GM18507 (cell line): ENCODE data around the gene GJB3.
"Not testable (repeated sequence)": the region's sequence is repeated elsewhere in the genome, so short reads cannot be mapped to it uniquely, and the experiment has no call there.

ENCODE experiments used
- DNase-seq: peaks from one replicate; pipeline ENCODE4 v3.0.0; 2011; ENCODE audit warnings: low read depth; ENCODE audit not compliant: insufficient read length; ENCODE audit errors: extremely low spot score
- FAIRE-seq: peaks from 2 replicates; lab custom pipeline; 2011; peaks lifted over from hg19 to GRCh38; lab: Jason Lieb, UNC

Gene GJB3

DNA sequence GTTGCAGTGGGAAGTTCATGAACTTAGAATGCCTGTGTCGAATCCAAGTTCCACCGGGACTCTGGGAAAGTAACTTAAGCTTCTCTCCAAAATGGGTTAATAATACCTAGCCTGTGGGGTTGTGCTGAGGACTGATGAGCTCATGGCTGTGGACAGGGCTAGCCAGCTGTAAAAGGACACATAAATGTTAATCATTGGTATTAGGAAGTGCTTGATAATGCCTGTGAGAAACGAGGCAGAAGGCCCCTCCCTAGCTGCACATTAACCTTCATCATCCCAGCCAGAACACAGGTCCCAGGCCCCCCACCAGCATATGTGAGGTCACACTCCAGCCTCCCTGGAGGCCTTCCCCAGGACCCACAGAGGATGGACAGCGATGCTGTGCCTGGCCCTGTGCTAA lies 22.3 kb upstream of the GJB3 start:
- DNase-seq (no peak), FAIRE-seq (no peak)

DNA sequence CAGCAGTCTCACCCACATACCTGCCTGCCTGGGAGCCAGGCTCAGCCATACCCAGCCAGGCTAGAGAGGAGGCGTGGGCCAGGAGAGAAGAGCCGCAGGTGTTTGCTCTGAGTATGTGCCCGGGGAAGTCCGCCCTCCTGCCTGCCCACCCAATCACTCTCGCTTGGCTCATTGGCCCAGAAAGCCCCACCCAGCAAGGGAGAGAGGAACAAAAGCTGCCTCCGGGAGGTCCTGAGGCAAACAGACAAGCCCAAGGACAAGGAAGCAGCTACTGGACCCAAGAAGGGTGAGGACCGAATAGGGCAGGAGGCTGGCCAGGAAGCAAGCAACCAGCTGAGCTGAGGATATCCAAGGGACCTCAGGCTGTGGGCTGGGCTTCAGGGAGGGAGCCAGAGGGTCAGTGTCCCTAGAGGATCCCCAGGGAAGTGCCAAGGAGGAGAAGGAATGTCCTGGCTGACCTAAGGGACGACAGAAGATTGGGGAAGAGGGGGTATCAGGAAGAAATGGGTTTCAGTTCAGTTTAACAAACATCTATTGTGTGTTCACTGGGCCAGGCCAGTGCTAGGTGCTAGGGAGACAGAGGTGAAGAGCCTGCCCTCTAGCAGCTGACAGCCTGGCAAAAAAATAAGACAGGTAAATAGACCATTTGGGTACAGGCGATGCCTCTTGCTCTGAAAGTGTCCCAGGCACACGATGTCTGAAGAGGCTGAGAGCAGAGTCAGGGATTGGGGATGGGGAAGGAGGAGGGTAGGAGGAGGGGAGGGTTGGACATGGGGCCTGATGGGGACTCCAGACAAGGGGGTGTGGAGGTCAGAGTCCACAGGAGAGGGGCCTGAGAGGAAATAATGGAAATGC lies 21.3 kb upstream of the GJB3 start, which contains the start of gene GJB4:
Gene GJB4, plus strand, starts transcription at position 238 of the 855 bp plus-strand sequence. CDS start 1,515 bp downstream, outside the sequence.
- DNase-seq (no peak), FAIRE-seq (no peak)

DNA sequence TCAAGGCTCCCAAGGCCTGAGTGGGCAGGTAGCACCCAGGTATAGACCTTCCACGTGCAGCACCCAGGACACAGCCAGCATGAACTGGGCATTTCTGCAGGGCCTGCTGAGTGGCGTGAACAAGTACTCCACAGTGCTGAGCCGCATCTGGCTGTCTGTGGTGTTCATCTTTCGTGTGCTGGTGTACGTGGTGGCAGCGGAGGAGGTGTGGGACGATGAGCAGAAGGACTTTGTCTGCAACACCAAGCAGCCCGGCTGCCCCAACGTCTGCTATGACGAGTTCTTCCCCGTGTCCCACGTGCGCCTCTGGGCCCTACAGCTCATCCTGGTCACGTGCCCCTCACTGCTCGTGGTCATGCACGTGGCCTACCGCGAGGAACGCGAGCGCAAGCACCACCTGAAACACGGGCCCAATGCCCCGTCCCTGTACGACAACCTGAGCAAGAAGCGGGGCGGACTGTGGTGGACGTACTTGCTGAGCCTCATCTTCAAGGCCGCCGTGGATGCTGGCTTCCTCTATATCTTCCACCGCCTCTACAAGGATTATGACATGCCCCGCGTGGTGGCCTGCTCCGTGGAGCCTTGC lies 19.7 kb upstream of the GJB3 start:
- DNase-seq (no peak), FAIRE-seq (no peak)

DNA sequence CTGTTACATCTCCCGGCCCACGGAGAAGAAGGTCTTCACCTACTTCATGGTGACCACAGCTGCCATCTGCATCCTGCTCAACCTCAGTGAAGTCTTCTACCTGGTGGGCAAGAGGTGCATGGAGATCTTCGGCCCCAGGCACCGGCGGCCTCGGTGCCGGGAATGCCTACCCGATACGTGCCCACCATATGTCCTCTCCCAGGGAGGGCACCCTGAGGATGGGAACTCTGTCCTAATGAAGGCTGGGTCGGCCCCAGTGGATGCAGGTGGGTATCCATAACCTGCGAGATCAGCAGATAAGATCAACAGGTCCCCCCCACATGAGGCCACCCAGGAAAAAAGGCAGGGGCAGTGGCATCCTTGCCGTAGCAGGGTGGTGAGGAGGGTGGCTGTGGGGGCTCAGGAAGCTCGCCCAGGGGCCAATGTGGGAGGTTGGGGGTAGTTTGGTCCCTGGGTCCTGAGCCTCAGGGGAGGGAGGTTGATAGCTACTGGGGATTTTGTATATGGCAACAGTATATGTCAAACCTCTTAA lies 19.2 kb upstream of the GJB3 start:
- no peak for DNase-seq
- FAIRE-seq: no peak

DNA sequence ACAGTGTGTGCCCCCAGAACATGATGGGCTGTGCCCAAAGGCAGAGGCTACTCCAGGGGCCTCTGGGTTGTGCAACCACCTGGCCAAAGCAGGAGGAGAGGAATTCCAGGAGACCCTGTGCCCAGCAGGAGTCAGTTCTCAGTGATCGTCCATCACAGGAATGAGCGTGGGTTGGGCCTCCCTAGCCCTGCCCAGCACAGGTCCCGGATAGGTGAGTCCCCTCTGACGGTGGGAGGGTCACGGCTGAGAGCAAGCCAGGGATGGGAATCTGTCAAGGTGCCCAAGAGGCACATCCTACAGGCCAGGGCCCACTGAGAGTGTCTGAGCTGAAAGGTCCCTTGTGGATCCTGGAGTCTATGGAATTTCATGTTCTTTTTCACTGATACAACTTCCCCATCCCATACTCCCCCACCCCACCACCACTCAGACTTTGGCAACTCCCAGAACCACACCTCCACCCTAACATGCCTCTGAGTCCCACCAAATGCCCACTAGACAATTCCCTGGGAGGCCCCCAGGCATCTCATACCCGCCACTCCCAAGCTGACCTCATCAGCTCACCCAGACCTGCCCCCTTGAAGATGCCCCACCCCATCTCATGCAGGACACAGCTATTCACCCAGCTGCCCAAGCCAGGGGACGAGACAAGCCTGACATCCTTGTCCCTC lies 18.4 kb upstream of the GJB3 start:
- FAIRE-seq (no peak), DNase-seq (no peak)

DNA sequence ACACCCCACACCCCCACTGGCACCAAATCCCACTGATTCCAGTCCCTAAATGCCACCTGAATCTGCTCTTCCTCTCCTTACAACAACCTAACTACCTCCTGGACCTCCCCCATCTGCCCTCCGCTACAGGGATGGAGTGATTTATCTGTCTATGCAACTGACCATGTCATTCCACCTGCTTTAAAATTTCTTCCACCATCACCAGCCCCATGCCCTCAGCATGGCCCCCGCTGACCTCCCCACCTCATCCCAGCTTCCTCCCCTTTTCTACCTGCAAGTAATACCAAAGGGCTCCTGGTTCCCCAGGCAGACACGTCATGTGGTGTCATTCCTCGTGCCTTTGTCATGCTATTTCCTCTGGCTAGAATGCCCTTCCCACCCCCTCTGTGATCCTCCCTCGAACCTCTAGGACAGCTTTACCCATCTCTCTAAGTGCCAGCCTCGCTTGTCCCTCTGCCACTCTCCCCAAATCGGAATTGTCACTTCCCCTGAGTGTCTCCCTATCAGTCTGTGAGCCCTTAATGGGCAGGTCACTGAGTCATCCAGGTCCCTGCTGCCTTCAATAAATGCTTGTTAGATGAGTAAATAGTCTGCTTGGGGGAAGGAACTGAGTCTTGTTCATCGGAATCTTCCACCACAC lies 17.8 kb upstream of the GJB3 start:
- FAIRE-seq (no peak), DNase-seq (no peak)

DNA sequence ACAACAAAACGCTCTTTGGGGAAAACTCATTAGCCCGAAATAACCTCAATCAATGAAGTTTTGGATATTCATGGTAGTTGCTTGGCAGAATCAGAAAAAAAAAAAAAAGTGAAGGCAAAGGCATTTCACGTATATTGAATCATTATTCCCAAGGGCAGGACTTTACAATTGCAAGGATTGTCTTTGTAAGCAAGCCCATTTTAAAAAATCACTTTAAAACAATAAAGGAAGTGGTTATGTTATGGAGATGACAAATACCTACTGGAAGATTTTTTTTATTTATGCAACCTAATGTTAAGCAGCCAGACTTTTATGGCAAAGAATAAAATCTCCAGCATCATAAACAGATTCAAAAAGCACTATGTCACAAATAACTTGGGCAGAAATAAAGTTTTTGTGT lies 12.2 kb upstream of the GJB3 start:
- FAIRE-seq: no peak
- no peak for DNase-seq

DNA sequence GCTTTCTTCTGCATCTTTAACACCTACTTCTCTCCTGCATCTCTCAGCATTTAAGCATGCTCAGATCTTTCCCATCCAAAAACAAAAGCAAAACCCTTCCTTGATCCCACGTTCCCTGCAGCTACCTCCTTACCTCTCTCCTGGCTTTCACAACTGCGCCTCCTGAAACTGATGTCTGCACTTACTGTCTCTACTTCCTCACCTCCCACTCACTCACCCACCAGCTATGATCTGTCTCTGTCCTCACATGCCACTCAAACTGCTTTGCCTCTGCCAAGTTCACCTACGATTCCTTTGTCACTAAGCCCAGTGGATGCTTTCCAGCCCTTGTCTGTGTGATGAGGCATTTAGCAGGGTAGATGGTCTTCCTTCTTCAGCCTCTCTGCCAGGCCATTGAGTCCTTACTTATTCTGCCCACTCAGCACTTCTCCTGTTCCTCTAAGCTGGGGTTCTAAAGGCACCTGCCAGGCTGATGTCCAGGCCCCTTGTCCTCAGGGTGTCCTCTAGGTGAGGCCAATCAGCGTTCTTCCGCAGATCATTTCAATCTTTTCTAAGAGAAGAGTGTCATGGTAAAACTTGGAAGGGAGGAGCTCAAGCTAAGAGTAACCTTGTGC lies 10.0 kb upstream of the GJB3 start:
- no peak for FAIRE-seq
- no peak for DNase-seq

DNA sequence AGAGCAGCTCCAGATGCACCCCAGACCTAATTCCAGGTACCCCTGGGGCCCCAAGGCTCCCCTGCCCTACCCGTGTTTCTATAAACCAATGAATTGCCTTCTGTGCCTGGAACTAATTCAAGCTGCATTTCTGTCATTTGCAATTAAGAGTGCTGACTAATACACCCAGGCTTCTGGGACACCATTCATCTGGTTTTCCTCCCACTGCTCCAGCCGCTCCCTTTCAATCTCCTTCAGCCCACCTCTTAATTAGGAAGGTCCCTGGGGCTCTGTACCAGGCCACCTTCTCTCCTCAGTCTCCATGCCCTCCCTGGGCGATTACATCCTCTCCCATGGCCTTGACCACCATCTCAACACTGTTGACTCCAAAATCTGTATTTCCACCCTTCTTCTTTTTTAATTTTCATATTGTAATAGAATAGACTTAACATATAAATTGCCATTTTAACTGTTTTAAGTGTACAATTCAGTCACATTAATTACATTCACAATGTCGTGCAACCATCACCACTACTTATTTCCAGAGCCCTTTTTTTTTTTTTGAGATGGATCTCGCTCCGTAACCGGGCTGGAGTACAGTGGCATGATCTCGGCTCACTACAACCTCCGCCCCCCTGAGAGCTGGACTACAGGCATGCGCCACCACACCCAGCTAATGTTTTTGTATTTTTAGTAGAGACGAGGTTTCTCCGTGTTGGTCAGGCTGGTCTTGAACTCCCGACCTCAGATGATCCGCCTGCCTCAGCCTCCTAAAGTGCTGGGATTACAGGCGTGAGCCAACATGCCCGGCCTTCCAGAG lies 9.2 kb upstream of the GJB3 start:
- no peak for DNase-seq
- no peak for FAIRE-seq

DNA sequence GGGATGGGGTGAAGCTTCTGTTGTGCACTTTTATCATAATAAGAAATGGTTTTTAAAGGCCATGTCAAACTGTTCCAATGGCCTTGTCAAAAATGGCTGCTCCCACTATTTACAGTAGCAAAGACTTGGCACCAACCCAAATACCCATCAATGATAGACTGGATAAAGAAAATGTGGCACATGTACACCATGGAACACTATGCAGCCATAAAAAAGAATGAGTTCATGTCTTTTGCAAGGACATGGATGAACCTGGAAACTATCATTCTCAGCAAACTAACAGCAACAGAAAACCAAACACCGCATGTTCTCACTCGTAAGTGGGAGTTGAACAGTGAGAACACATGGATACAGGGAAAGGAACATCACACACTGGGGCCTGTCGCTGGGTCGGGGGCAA lies 7.9 kb upstream of the GJB3 start:
- DNase-seq, FAIRE-seq: not testable (repeated sequence)

DNA sequence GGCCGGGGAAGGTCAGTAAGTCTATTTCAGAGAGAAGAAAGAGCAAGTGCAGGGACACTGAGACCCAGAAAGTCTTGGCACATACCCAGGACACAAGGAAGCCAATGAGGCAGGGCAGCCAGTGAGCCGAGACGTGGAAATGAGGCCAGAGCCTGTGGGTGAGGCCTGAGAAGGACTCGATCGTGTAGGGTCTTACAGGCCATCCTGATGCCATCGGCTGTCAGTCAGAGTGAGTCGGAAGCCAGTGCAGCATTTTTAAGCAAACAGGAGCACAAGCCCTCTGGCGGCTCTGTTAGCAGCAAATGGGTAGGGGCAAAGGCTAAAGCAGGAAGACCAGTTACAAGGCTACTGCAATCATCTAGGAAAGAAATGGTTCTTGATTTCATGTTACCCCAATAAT lies 6.1 kb upstream of the GJB3 start:
- DNase-seq: no peak
- FAIRE-seq: no peak

DNA sequence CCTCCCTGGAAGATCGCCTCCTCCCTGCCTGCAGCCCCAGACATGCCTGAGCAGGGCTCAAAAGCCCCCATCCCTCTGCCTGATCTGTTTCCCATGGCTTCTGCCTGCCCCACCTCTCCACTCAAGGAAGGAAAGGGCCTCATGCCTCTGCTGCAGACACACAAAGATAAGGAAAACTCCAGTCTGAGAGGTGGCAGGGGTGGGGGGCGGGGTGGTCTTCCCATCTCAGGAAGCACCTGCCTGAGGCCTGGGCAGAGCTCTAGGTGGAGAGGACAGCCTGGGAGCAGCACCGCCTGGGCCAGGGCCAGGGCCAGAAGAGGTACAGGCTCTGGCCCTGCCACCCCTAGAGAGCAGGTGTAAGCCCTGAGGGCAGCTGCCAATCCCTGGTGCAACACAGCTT lies 4.1 kb upstream of the GJB3 start:
- no peak for FAIRE-seq
- no peak for DNase-seq

DNA sequence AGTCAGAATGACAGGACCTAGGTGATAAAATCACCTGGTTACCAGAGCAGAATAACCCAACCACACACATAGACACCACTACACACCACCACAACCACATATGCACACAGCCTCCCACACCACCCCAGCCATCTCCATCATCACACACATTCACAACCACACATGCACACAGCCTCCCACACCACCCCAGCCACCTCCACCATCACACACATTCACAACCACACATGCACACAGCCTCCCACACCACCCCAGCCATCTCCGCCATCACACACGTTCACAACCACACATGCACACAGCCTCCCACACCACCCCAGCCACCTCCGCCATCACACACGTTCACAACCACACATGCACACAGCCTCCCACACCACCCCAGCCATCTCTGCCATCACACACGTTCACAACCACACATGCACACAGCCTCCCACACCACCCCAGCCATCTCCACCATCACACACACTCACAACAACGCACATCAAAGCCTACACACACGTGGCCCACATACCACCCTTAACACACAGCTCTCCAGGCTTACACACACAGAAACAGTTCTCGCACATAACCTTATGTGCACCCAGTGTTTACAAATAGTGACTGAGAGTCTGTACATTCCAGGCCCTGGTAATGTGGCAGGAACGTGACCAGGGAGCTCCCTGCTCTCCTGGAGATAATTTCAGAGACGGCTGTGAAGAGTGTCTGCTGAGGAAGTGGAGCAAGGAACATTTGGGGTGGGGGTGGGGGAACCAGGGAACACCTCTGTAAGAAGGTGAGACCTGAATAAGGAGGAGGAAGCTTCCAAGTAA lies 3.3 kb upstream of the GJB3 start:
- FAIRE-seq (no peak), DNase-seq (no peak)

DNA sequence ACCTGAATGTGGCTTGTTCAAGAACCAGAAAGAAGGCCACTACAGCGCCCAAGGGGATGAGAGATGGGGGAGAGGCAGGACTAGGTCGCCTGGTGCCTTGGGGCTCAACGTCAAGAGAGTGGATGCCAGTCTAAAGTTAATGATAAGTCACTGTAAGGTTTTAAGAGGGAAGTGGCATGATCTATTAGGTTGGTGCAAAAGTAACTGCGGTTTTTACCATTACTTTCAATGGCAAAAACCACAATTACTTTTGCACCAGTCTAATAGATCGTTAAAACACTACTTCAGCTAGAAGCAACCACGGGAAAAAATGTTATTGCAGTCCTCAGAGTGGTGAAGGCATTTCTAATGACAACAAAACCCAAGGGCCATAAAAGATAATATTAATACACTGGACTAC lies 2.6 kb upstream of the GJB3 start:
- DNase-seq (no peak), FAIRE-seq (no peak)

DNA sequence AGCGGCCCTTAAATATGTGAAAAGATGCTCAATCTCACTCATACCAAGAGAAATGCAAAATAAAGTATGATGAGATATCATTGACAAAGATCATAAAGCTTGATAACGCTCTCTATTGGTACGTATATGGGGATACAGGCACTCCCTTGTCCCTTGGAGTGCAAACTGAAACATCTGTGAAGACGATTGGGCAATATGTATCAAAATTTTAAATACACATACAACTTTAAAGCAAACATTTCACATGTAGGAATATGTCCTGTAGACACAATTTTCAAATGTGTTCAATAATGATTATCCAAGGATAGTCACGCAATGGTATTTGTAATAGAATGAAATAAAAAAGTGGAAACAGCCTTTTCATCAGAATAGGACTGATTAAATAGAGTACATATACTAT lies 2.0 kb upstream of the GJB3 start:
- DNase-seq (no peak), FAIRE-seq (no peak)

DNA sequence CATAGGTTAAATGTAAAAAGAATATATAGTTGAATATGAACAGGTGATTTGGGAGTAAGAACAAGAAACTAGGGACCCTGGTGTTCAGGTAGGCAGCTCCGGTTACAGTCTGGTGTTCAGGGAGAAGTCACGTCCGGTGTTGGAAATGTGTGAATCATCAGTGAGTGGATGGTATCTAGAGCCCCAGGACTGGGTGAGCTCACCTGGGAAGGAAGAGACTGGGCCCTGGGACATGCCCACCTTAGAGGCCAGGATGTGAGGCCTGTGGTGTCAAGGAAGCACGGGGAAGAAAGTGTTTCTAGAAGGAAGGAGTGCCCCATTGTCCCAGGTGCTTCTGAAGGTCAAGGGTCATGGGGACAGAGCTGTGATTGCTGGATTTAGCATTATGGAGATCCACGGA lies 1.5 kb upstream of the GJB3 start:
- FAIRE-seq: no peak
- DNase-seq: no peak

DNA sequence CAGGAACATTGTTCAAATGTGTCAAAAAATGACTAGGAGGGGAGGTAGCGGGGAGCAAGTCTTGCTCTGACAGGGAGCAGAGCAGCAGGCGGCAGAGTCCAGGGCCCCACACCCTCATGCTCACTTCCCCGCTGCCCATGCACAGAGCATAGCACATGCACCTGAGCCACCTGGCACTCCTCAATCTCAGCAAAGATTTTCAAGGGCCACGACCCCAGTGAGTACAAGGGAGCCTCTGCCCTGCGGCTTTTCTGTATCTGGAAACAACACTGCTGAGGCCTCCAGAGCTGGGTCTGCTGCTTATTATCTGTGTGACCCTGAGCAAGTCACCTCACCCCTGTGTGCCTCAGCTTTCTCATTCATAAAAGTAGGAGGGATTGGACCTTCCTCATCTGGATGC lies 1.1 kb upstream of the GJB3 start:
- FAIRE-seq (no peak), DNase-seq (no peak)

DNA sequence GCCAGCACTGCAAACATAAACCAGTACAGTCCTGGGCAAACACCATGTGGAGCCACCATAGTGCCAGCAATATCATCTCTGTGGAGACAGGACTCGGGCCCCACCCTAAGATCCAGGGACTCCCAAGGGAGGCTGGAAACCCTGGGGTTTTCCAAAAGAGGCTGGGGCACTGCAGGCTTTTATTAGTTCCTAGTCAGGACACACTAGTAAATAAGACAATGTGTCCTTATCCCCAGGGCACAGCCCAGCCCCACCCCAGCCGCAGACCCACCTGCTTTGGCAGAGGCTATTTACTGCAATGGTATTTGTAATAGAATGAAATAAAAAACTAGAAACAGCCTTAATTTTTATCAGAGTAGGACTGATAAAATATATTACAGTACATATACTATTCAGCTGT lies 486 bp upstream of the GJB3 start:
- no peak for DNase-seq

More for the DNA sequence above, 486 bp upstream of the GJB3 start:
- FAIRE-seq: no peak
